ENCODE results near the gene HDDC3. TPM values are rescaled to one million over a fixed set of nuclear protein-coding genes. Genes with fewer than 3 reads are reported as not detected.

Gene HDDC3
- 29.9 to 38.7 TPM (median 35.1 TPM) in 5 replicates for total RNA-seq (2022; extraction: Qiagen RNA extraction)

GRCh38 chr15:90931828-90932659 is at the start of gene HDDC3:
Gene HDDC3, minus strand, starts transcription at chr15:90932549. Its CDS starts 9 bp downstream, at chr15:90932540.

GRCh38 chr15:90954712-90955623 is 22.6 kb upstream of the HDDC3 start, which contains the start of gene RCCD1:
Gene RCCD1, plus strand, starts transcription at chr15:90954884. Its CDS starts 1,851 bp downstream, at chr15:90956735.

GRCh38 chr15:90934949-90935751 is 2.8 kb upstream of the HDDC3 start, which contains the start of gene UNC45A:
Gene UNC45A, plus strand, starts transcription at chr15:90935285. Its CDS starts 40 bp downstream, at chr15:90935325.

GRCh38 chr15:90902840-90903732 is 29.3 kb downstream of the HDDC3 start, which contains the start of gene MAN2A2:
Gene MAN2A2, plus strand, starts transcription at chr15:90903302. Its CDS starts 906 bp downstream, at chr15:90904208.

GRCh38 chr15:90883976-90884718 is 48.2 kb downstream of the HDDC3 start, which contains the start of gene FES:
Gene FES, plus strand, starts transcription at chr15:90884504. Its CDS starts 542 bp downstream, at chr15:90885046.

Other genes with a start within 250 kb of the HDDC3 start
- gene BLM, start 215.2 kb downstream of the HDDC3 start, total RNA-seq (2022; extraction: Qiagen RNA extraction): 10.8 to 17.2 TPM (median 14.1 TPM) in 5 replicates
- gene FURIN, start 64.0 kb downstream of the HDDC3 start, total RNA-seq (2022; extraction: Qiagen RNA extraction): 43.2 to 65.1 TPM (median 59.8 TPM) in 5 replicates
- 0.43 to 1.0 TPM (median 0.78 TPM) in 5 replicates for gene FES, start 48.0 kb downstream of the HDDC3 start, total RNA-seq (2022; extraction: Qiagen RNA extraction)
- gene MAN2A2, start 29.2 kb downstream of the HDDC3 start, total RNA-seq (2022; extraction: Qiagen RNA extraction): 23.6 to 31.6 TPM (median 27.2 TPM) in 5 replicates
- 51.9 to 58.9 TPM (median 56.3 TPM) in 5 replicates for gene UNC45A, start 2.7 kb upstream of the HDDC3 start, total RNA-seq (2022; extraction: Qiagen RNA extraction)
- gene RCCD1, start 22.3 kb upstream of the HDDC3 start, total RNA-seq (2022; extraction: Qiagen RNA extraction): 23.6 to 39.6 TPM (median 32.7 TPM) in 5 replicates
- gene PRC1, start 62.0 kb upstream of the HDDC3 start, total RNA-seq (2022; extraction: Qiagen RNA extraction): 184 to 223 TPM (median 205 TPM) in 5 replicates
- 12.3 to 17.1 TPM (median 15.2 TPM) in 5 replicates for gene VPS33B, start 90.0 kb upstream of the HDDC3 start, total RNA-seq (2022; extraction: Qiagen RNA extraction)
- gene SV2B, start 167.7 kb upstream of the HDDC3 start, total RNA-seq (2022; extraction: Qiagen RNA extraction): 0.05 to 0.14 TPM (median 0.08 TPM) in 5 replicates